Measurements from ENCODE around the gene FAM156A.
"Not testable (repeated sequence)": the region's sequence is repeated elsewhere in the genome, so short reads cannot be mapped to it uniquely, and the experiment has no call there.

- TF ChIP-seq POLR2AphosphoS5, CTCF, POLR2A (IDR thresholded peaks at IDR 0.05): not testable (repeated sequence)
Measured at GRCh38 chrX:52948265-52948664, 10.1 kb downstream of the FAM156A start.
